Activated gamma-delta T cell treated with anti-CD3 and anti-CD28 coated beads, Interleukin-2, amount 50 U/mL, for 16 hours (primary cell): Measurements from ENCODE around the gene CD96.

Experiments used
- DNase-seq: peaks from one replicate; pipeline ENCODE4 v3.0.0-alpha.2; 2020; ENCODE audit warnings: low read depth

The CD96 gene

GRCh38 chr3:111676211-111677006 lies 134.4 kb downstream of the CD96 start:
- no peak for DNase-seq

GRCh38 chr3:111677007-111677392 lies 135.0 kb downstream of the CD96 start:
- DNase-seq = no peak

GRCh38 chr3:111681661-111682426 lies 139.8 kb downstream of the CD96 start:
- DNase-seq = no peak

- DNase-seq = no peak
These were observed 142.6 kb downstream of the CD96 start for GRCh38 chr3:111684640-111685039.

GRCh38 chr3:111688190-111688800 lies 146.3 kb downstream of the CD96 start:
- DNase-seq = no peak

GRCh38 chr3:111690242-111690641 lies 148.2 kb downstream of the CD96 start:
- DNase-seq = no peak

- DNase-seq = no peak
These were observed 149.4 kb downstream of the CD96 start for GRCh38 chr3:111691293-111691909.

- no peak for DNase-seq
These were observed 150.9 kb downstream of the CD96 start for GRCh38 chr3:111692593-111693552.

- no peak for DNase-seq
These were observed 152.5 kb downstream of the CD96 start for GRCh38 chr3:111694471-111694870.

GRCh38 chr3:111695636-111696117 lies 153.7 kb downstream of the CD96 start:
- DNase-seq = no peak

GRCh38 chr3:111700054-111700453 lies 158.1 kb downstream of the CD96 start:
- no peak for DNase-seq

GRCh38 chr3:111701292-111701906 lies 159.4 kb downstream of the CD96 start:
- no peak for DNase-seq
